NT2/D1 (cell line): Measurements from ENCODE around the gene MMS22L.

Experiments
- SUZ12 ChIP-seq: IDR thresholded peaks from 2 replicates; pipeline ENCODE4 v1.6.1; 2011; ENCODE audit not compliant: insufficient read length, insufficient read depth; ENCODE audit errors: extremely low read depth
- YY1 ChIP-seq: IDR thresholded peaks from 2 replicates; pipeline ENCODE4 v1.6.1; 2011; ENCODE audit not compliant: insufficient read length, insufficient read depth
- ZNF274 ChIP-seq: IDR thresholded peaks from 2 replicates; pipeline ENCODE4 v1.6.1; 2011; ENCODE audit warnings: mild to moderate bottlenecking, low read depth, low read length

- TF ChIP-seq ZNF274, result no peak
- no peak for TF ChIP-seq YY1
- no peak for TF ChIP-seq SUZ12
Measured at GRCh38 chr6:97293198-97293696, 10.2 kb upstream of the MMS22L start.
